WTC11 (cell line): ENCODE measurements around the gene IGFBP7.

Experiments used
- CBFB ChIP-seq: sonication (generic); formaldehyde crosslinking; IDR thresholded peaks from 2 replicates; pipeline ENCODE4 v1.8.1; 2022; ENCODE audit warnings: mild to moderate bottlenecking, low read depth, missing genetic modification reagents
- ELF4 ChIP-seq: sonication (generic); formaldehyde crosslinking; IDR thresholded peaks from 2 replicates; pipeline ENCODE4 v1.8.1; 2022; ENCODE audit warnings: low read depth, mild to moderate bottlenecking, moderate library complexity, missing genetic modification reagents
- FOXJ3 ChIP-seq: sonication (generic); formaldehyde crosslinking; IDR thresholded peaks from 2 replicates; pipeline ENCODE4 v1.9.0; 2021; ENCODE audit warnings: missing genetic modification reagents, mild to moderate bottlenecking, borderline replicate concordance
- NFYB ChIP-seq: sonication (generic); formaldehyde crosslinking; conservative IDR thresholded peaks from 2 replicates; pipeline ENCODE4 v1.8.0; 2022; ENCODE audit warnings: low read depth, missing genetic modification reagents
- NR2C2 ChIP-seq: sonication (generic); formaldehyde crosslinking; IDR thresholded peaks from 2 replicates; pipeline ENCODE4 v1.8.0; 2022; ENCODE audit warnings: mild to moderate bottlenecking, missing genetic modification reagents
- SP1 ChIP-seq: sonication (generic); formaldehyde crosslinking; conservative IDR thresholded peaks from 2 replicates; pipeline ENCODE4 v1.8.1; 2022; ENCODE audit warnings: missing genetic modification reagents
- TEAD1 ChIP-seq: sonication (generic); formaldehyde crosslinking; IDR thresholded peaks from 2 replicates; pipeline ENCODE4 v1.8.0; 2022; ENCODE audit warnings: mild to moderate bottlenecking, missing genetic modification reagents
- USF2 ChIP-seq: sonication (generic); formaldehyde crosslinking; IDR thresholded peaks from 2 replicates; pipeline ENCODE4 v1.8.1; 2023; ENCODE audit warnings: mild to moderate bottlenecking, missing genetic modification reagents, moderate library complexity
- ZBTB21 ChIP-seq: sonication (generic); formaldehyde crosslinking; IDR thresholded peaks from 2 replicates; pipeline ENCODE4 v1.8.1; 2023; ENCODE audit warnings: mild to moderate bottlenecking, missing genetic modification reagents, borderline replicate concordance
- ZNF425 ChIP-seq: fragments of 250-450 bp; sonication (Bioruptor Pico); conservative IDR thresholded peaks from 2 replicates; pipeline ENCODE4 v1.9.0; 2021; ENCODE audit warnings: mild to moderate bottlenecking
- TF ChIP-seq, protein P1 (sequence below): fragments of 200-600 bp; IDR thresholded peaks from 2 replicates; pipeline ENCODE4 v1.8.0; 2022; ENCODE audit warnings: antibody characterized with exemption

GRCh38 chr4:57051095-57051494, 59.1 kb downstream of the IGFBP7 start:
- TF ChIP-seq TEAD1 (no peak), NR2C2 (CRISPR knock-in tag) (no peak), NFYB (no peak), USF2 (CRISPR knock-in tag) (no peak), ZBTB21 (CRISPR knock-in tag) (no peak), ELF4 (CRISPR knock-in tag) (no peak), FOXJ3 (no peak), CBFB (CRISPR knock-in tag) (no peak), SP1 (CRISPR knock-in tag) (no peak), ZNF425 (CRISPR knock-in tag) (no peak)
- TF ChIP-seq, protein P1, sequence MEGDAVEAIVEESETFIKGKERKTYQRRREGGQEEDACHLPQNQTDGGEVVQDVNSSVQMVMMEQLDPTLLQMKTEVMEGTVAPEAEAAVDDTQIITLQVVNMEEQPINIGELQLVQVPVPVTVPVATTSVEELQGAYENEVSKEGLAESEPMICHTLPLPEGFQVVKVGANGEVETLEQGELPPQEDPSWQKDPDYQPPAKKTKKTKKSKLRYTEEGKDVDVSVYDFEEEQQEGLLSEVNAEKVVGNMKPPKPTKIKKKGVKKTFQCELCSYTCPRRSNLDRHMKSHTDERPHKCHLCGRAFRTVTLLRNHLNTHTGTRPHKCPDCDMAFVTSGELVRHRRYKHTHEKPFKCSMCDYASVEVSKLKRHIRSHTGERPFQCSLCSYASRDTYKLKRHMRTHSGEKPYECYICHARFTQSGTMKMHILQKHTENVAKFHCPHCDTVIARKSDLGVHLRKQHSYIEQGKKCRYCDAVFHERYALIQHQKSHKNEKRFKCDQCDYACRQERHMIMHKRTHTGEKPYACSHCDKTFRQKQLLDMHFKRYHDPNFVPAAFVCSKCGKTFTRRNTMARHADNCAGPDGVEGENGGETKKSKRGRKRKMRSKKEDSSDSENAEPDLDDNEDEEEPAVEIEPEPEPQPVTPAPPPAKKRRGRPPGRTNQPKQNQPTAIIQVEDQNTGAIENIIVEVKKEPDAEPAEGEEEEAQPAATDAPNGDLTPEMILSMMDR, result no peak
